ENCODE results near the gene KCNMA1.

The KCNMA1 gene

GRCh38 chr10:76921383-76922010 lies 716.1 kb downstream of the KCNMA1 start:
- no peak for TF ChIP-seq CTCF (conservative IDR thresholded peaks at IDR 0.05; ENCODE audit: low read depth, low read length)
- no peak overlapping the region for H3K4me3 ChIP-seq (ENCODE audit: low read length)
- DNase-seq (ENCODE audit: low read depth): no peak

GRCh38 chr10:76920581-76920980 lies 717.0 kb downstream of the KCNMA1 start:
- no peak overlapping the region for H3K4me3 ChIP-seq (ENCODE audit: low read length)
- no peak for TF ChIP-seq CTCF (conservative IDR thresholded peaks at IDR 0.05; ENCODE audit: low read depth, low read length)
- no peak for DNase-seq (ENCODE audit: low read depth)

GRCh38 chr10:76918106-76918505 lies 719.5 kb downstream of the KCNMA1 start:
- no peak for DNase-seq (ENCODE audit: low read depth)
- TF ChIP-seq CTCF (conservative IDR thresholded peaks at IDR 0.05; ENCODE audit: low read depth, low read length): no peak
- no peak overlapping the region for H3K4me3 ChIP-seq (ENCODE audit: low read length)

- no peak for DNase-seq (ENCODE audit: low read depth)
- no peak overlapping the region for H3K4me3 ChIP-seq (ENCODE audit: low read length)
- TF ChIP-seq CTCF (conservative IDR thresholded peaks at IDR 0.05; ENCODE audit: low read depth, low read length): no peak
Observed at GRCh38 chr10:76917071-76917470, 720.5 kb downstream of the KCNMA1 start.

GRCh38 chr10:76916536-76916935 lies 721.1 kb downstream of the KCNMA1 start:
- DNase-seq (ENCODE audit: low read depth): no peak
- no peak overlapping the region for H3K4me3 ChIP-seq (ENCODE audit: low read length)
- TF ChIP-seq CTCF (conservative IDR thresholded peaks at IDR 0.05; ENCODE audit: low read depth, low read length): no peak

GRCh38 chr10:76915316-76915715 lies 722.3 kb downstream of the KCNMA1 start:
- no peak overlapping the region for H3K4me3 ChIP-seq (ENCODE audit: low read length)
- TF ChIP-seq CTCF (conservative IDR thresholded peaks at IDR 0.05; ENCODE audit: low read depth, low read length): no peak
- DNase-seq (ENCODE audit: low read depth): no peak

GRCh38 chr10:76911184-76911583 lies 726.4 kb downstream of the KCNMA1 start:
- no peak for DNase-seq (ENCODE audit: low read depth)
- H3K4me3 ChIP-seq (ENCODE audit: low read length): no peak overlapping the region
- no peak for TF ChIP-seq CTCF (conservative IDR thresholded peaks at IDR 0.05; ENCODE audit: low read depth, low read length)

Data from retinal pigment epithelial cell (primary cell).